Measurements from ENCODE around the gene RELN.

DNA sequence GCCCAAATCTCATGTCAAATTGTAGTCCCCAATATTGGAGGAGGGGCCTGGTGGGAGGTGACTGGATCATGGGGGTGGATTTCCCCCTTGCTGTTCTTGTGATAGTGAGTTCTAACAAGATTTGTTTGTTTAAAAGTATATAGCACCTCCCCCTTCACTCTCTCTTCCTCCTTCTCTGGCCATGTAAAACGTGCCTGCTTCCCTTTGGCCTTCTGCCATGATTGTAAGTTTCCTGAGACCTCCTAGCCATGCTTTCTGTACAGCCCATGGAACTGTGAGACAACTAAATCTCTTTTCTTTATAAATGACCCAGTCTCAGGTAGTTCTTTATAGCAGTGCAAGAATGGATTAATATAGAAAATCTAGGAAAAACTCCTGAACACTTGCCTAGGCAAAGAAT, 341.3 kb downstream of the RELN start:
- TF ChIP-seq U2AF1 (optimal IDR thresholded peaks at IDR 0.05; ENCODE audit: low read depth, low read length) (no peak), NFYC (CRISPR knock-in tag; IDR thresholded peaks at IDR 0.05) (no peak), ZNF274 (CRISPR knock-in tag; IDR thresholded peaks at IDR 0.05) (no peak)
- TF ChIP-seq, protein P1, sequence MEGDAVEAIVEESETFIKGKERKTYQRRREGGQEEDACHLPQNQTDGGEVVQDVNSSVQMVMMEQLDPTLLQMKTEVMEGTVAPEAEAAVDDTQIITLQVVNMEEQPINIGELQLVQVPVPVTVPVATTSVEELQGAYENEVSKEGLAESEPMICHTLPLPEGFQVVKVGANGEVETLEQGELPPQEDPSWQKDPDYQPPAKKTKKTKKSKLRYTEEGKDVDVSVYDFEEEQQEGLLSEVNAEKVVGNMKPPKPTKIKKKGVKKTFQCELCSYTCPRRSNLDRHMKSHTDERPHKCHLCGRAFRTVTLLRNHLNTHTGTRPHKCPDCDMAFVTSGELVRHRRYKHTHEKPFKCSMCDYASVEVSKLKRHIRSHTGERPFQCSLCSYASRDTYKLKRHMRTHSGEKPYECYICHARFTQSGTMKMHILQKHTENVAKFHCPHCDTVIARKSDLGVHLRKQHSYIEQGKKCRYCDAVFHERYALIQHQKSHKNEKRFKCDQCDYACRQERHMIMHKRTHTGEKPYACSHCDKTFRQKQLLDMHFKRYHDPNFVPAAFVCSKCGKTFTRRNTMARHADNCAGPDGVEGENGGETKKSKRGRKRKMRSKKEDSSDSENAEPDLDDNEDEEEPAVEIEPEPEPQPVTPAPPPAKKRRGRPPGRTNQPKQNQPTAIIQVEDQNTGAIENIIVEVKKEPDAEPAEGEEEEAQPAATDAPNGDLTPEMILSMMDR (CRISPR knock-in tag; IDR thresholded peaks at IDR 0.05), result no peak
